T follicular helper cell (primary cell): Measurements from ENCODE around the gene PRDM10.

Source experiments
- DNase-seq: peaks from one replicate; pipeline ENCODE4 v3.0.0-alpha.2; 2020; ENCODE audit warnings: low read depth

Gene PRDM10

GRCh38 chr11:129946256-129946655 lies 56.4 kb downstream of the PRDM10 start:
- DNase-seq = no peak

- no peak for DNase-seq
Measured at GRCh38 chr11:129945373-129945772, 57.3 kb downstream of the PRDM10 start.

- no peak for DNase-seq
Measured at GRCh38 chr11:129944696-129945095, 57.9 kb downstream of the PRDM10 start.

- DNase-seq = no peak
Measured at GRCh38 chr11:129943036-129943435, 59.6 kb downstream of the PRDM10 start.

- no peak for DNase-seq
Measured at GRCh38 chr11:129939510-129939909, 63.1 kb downstream of the PRDM10 start.

- DNase-seq = no peak
Measured at GRCh38 chr11:129938764-129939163, 63.9 kb downstream of the PRDM10 start.

GRCh38 chr11:129937592-129938238 lies 64.9 kb downstream of the PRDM10 start:
- DNase-seq = no peak

GRCh38 chr11:129935723-129936122 lies 66.9 kb downstream of the PRDM10 start:
- DNase-seq = no peak

- DNase-seq = no peak
Measured at GRCh38 chr11:129933891-129934290, 68.7 kb downstream of the PRDM10 start.

GRCh38 chr11:129933262-129933661 lies 69.4 kb downstream of the PRDM10 start:
- no peak for DNase-seq

- DNase-seq = no peak
Measured at GRCh38 chr11:129932381-129933067, 70.1 kb downstream of the PRDM10 start.

- DNase-seq = no peak
Measured at GRCh38 chr11:129930743-129931142, 71.9 kb downstream of the PRDM10 start.

- no peak for DNase-seq
Measured at GRCh38 chr11:129930296-129930695, 72.3 kb downstream of the PRDM10 start.

- DNase-seq = no peak
Measured at GRCh38 chr11:129929721-129930120, 72.9 kb downstream of the PRDM10 start.

GRCh38 chr11:129928923-129929692 lies 73.5 kb downstream of the PRDM10 start:
- DNase-seq = no peak

GRCh38 chr11:129922674-129923073 lies 80.0 kb downstream of the PRDM10 start:
- DNase-seq = no peak

GRCh38 chr11:129918361-129918760 lies 84.3 kb downstream of the PRDM10 start:
- DNase-seq = no peak

- DNase-seq = no peak
Measured at GRCh38 chr11:129917231-129917630, 85.4 kb downstream of the PRDM10 start.

GRCh38 chr11:129911298-129911697 lies 91.3 kb downstream of the PRDM10 start:
- DNase-seq = no peak

- DNase-seq = no peak
Measured at GRCh38 chr11:129910360-129910759, 92.3 kb downstream of the PRDM10 start.

- DNase-seq = no peak
Measured at GRCh38 chr11:129905402-129905801, 97.2 kb downstream of the PRDM10 start.

GRCh38 chr11:129896062-129896461 lies 106.6 kb downstream of the PRDM10 start:
- DNase-seq = no peak
